Spleen (tissue), 7 donors: ENCODE measurements around the gene TAC3.

ENCODE experiments used
- POLR2A ChIP-seq, 3 donors: fragments of 450-650 bp; IDR thresholded peaks; one replicate each; pipeline ENCODE4 v1.5.1; 2017; ENCODE audit warnings: antibody characterized with exemption in 3 of 3, mild to moderate bottlenecking in 1 of 3
- POLR2AphosphoS5 ChIP-seq, 3 donors: sonication (generic); formaldehyde crosslinking; IDR thresholded peaks; one replicate each; pipeline ENCODE4 v1.5.1; 2017; ENCODE audit warnings: antibody characterized with exemption in 3 of 3
- TF ChIP-seq, protein P1 (sequence below), 11 experiments: fragments of 200-600 bp in 7 of 11; fragments of 450-650 bp in 4 of 11; sonication (generic) in 4 of 11; IDR thresholded peaks in 8 of 11; conservative IDR thresholded peaks in 3 of 11; 1 replicate in 7 of 11; 2 replicates in 4 of 11; pipeline versions ENCODE4 v1.4.0 to v1.8.0; 2016 to 2021; ENCODE audit warnings: antibody characterized with exemption in 11 of 11, inconsistent platforms in 4 of 11, mild to moderate bottlenecking in 1 of 11
- donor health status: DM: no; HTN: no; CAD: no; lungs with moderate emphysema.
- donor health status: DM: no; HTN: no; CAD: no.
- donor health status: DM: no; HTN: no; CAD: no.

DNA sequence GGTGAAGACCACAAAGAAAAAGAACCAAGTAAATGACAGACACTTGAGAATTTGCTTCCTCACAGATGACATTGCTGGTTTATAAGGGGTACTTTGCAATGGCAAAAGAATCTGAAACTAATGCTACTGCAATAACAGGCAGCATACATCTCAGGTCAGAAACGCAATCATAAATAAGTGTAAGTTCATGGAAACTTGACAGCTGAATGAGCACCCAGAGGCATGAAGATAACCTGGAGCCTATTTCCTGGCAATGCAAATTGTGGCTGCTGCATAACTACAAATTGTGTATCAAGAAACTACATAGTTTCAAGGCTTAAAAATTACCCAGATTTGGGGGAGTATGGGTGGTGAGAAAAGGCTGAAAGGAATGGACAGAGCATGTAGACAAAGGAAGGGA, 42.1 kb upstream of the TAC3 start:
- TF ChIP-seq, protein P1, sequence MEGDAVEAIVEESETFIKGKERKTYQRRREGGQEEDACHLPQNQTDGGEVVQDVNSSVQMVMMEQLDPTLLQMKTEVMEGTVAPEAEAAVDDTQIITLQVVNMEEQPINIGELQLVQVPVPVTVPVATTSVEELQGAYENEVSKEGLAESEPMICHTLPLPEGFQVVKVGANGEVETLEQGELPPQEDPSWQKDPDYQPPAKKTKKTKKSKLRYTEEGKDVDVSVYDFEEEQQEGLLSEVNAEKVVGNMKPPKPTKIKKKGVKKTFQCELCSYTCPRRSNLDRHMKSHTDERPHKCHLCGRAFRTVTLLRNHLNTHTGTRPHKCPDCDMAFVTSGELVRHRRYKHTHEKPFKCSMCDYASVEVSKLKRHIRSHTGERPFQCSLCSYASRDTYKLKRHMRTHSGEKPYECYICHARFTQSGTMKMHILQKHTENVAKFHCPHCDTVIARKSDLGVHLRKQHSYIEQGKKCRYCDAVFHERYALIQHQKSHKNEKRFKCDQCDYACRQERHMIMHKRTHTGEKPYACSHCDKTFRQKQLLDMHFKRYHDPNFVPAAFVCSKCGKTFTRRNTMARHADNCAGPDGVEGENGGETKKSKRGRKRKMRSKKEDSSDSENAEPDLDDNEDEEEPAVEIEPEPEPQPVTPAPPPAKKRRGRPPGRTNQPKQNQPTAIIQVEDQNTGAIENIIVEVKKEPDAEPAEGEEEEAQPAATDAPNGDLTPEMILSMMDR (IDR thresholded peaks at IDR 0.05 in 8 of 11, conservative IDR thresholded peaks at IDR 0.05 in 3 of 11), result no peak
- TF ChIP-seq POLR2A (IDR thresholded peaks at IDR 0.05) (no peak), POLR2AphosphoS5 (IDR thresholded peaks at IDR 0.05) (no peak)
